Endometrium (tissue), 2 donors: ENCODE data around the gene CALML3.

Experiments used
- FAIRE-seq: peaks from 2 replicates; lab custom pipeline; 2012; peaks lifted over from hg19 to GRCh38; lab: Jason Lieb, UNC
- donor health status: control.
- donor health status: control.

CALML3 gene

GRCh38 chr10:5570979-5571810 lies 46.4 kb downstream of the CALML3 start:
- FAIRE-seq: no peak

DNA sequence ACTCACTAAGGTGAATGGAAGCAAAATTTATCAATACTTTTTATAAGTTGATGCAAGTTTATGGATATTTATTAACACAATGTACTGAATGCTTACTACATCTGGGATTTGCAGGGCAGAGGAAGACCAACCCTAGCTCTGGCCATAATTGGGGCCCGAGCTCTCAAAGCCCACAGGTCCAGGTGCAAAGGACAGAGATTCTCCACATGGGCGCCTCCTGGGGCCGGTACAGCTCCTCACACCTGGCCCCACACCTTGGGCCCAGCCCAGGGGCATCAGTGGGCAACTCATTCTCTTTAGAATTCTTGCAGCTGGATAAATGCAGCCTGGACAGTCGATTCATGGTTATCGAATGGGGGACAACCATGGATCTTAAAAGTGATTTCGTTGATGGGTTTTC lies 47.1 kb downstream of the CALML3 start:
- no peak for FAIRE-seq

DNA sequence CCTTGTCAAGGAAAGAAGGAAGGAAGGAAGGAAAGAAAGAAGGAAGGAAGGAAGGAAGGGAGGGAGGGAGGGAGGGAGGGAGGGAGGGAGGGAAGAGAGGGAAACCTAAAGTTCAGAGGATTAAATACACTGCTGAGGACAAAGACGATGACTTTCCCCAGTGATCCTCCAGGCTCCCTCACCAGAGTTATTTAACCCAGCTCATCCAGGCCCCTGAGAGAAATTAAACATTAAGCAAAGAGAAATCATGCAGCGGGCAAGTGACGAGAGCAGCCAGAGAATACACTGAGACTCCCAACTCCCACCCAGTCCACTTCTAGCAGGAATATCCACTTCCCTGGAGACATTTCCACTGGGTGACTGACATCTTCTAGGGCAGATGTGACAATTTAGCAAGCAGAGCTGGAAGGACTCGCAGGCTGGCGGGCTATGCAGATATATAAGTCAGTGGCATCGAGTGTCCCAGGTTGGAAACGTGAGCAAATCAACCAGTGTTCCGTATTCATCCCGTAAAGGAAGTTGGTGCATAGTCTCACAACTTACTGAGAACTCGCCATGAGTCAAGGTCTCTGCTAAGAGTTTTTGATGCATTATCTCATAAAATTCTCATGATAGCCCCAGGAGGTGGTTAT lies 48.7 kb downstream of the CALML3 start:
- FAIRE-seq: no peak

- no peak for FAIRE-seq
Measured at GRCh38 chr10:5573968-5574641, 49.3 kb downstream of the CALML3 start.

DNA sequence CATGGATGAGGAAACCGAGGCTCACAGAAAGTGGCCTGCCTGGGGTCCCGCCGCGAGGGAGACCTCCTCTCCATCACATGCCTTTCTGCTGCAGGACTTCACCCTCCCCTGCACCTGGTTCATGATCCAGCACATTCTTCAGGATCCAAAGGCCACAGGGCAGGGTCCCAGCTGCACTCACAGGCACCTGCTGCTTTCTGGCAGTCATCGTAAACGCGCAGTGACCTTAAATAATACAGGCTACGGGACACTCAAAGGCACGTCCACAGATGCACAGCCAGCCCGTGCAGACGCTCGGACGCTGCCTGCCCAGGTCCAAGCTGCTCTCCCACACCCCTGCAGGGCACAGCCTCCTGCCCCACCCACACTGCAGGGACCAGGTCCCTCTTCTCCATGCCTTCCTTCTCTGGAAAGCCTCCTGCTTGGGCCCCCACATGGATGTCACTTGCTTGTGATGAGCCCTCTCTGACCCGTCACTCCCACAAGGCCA lies 49.9 kb downstream of the CALML3 start:
- no peak for FAIRE-seq

DNA sequence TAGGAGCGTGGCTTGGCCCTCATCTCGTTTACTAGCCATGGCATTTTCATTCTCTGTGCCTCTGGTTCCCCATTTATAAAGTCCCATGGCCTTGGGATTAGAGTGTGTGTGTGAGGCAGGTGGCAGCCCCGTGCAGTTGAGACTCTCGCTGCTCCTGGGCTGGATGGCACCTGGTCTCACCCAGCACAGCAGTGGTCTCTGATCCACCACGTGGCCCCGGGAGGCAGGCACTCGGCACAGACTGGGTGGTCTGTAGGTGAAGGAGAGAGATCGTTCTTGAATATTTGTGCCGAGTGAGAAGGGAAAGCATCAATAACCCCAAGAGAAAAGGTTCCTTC lies 50.4 kb downstream of the CALML3 start:
- FAIRE-seq: no peak

- FAIRE-seq: no peak
Measured at GRCh38 chr10:5575482-5576153, 50.9 kb downstream of the CALML3 start.

DNA sequence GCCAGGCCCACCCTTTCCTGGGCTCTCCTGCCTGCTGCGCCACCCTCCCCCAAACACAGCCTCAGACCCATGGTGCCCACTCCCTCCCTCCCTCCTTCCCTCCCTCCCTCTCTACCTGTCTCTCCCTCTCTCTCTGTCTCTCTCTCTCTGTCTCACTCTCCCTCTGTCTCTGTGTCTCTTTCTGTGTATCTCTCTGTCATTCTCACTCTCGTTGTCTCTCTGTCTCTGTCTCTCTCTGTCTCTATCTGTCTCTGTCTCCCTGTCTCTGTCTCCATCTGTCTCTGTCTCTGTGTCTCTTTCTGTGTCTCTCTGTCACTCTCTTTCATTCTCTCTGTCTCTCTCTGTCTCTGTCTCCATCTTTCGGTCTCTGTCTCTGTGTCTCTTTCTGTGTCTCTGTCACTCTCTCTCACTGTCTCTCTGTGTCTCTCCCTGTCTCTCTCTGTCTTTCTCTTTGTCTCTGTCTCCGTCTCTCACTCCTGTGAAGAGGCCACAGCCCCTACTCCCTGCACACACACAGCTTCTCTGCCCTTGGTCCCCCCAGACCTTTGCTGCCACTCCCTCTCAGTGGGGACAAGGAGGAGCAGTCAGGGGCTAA lies 51.5 kb downstream of the CALML3 start:
- no peak for FAIRE-seq
